NCI-H128 (cell line): ENCODE results near the gene RHOT1.
"Not testable (repeated sequence)": the region's sequence is repeated elsewhere in the genome, so short reads cannot be mapped to it uniquely, and the experiment has no call there.

Experiments used
- DNase-seq: peaks from one replicate; lab custom pipeline; 2025; ENCODE audit not compliant: unreplicated experiment; lab: John Stamatoyannopoulos, UW

Gene RHOT1

GRCh38 chr17:32223703-32224102 is 81.4 kb downstream of the RHOT1 start:
- no peak for DNase-seq

DNA sequence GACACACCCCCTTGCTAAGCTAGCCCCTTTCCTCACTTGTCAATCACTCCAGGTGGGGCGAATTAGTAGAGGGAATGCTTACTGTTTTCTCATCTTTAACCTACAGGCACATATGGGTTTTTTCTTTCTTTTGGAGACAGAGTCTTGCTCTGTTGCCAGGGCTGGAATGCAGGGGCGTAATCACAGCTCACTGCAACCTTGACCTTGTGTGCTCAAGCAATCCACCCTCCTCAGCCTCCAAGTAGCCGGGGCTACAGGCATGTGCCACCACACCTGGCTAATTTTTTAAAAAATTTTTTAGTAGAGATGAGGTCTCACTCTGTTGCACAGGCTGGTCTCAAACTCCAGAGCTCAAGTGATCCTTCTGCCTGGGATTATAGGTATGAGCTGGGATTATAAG is 84.6 kb downstream of the RHOT1 start:
- DNase-seq, result no peak

- DNase-seq, result no peak
Observed at GRCh38 chr17:32227910-32228309, 85.6 kb downstream of the RHOT1 start.

- DNase-seq, result no peak
Observed at GRCh38 chr17:32235588-32235987, 93.3 kb downstream of the RHOT1 start.

GRCh38 chr17:32239456-32239855 is 97.2 kb downstream of the RHOT1 start:
- DNase-seq, result no peak

DNA sequence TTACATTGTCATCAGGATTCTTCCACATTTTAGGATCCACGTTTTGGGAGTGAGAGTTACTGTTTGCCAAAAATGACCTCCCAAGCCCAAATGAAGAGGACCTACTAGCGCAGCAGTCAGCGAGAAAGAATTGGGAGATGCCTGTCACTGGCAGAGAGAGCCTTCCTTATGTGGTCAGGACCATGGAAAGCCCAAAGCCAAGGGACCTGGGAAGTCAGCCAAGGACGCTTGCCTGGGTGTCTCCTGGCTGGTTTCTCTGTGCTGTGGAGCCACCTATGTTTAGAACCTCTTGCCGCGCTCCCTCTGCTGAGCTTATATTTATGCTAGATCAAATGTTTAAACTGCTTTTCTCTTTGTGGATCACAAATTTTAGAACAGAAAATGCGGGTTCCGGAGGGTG is 98.4 kb downstream of the RHOT1 start:
- DNase-seq, result no peak

- no peak for DNase-seq
Observed at GRCh38 chr17:32241640-32242039, 99.3 kb downstream of the RHOT1 start.

- DNase-seq, result no peak
Observed at GRCh38 chr17:32249475-32249874, 107.2 kb downstream of the RHOT1 start.

DNA sequence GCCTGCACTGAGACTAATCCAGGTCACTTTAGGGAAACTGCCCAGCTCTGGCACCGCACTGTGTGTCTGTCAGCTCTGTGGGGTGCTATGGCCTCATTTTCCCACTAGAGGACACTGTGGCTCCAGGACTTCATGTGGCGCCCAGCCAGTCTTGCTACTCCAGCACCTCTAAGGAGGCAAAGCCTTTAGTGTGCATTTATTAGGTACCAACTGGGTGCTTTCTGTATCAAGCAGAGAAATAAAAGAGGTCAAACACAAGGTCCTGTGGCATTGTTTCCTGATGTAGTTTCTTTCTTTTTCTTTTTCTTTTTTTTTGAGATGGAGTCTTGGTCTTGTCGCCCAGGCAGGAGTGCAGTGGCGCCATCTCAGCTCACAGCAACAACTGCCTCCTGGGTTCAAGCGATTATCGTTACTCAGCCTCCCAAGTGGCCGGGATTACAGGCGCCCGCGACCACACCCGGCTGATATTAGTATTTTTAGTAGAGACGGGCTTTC is 110.9 kb downstream of the RHOT1 start:
- peak; percentile 43 for DNase-seq

DNA sequence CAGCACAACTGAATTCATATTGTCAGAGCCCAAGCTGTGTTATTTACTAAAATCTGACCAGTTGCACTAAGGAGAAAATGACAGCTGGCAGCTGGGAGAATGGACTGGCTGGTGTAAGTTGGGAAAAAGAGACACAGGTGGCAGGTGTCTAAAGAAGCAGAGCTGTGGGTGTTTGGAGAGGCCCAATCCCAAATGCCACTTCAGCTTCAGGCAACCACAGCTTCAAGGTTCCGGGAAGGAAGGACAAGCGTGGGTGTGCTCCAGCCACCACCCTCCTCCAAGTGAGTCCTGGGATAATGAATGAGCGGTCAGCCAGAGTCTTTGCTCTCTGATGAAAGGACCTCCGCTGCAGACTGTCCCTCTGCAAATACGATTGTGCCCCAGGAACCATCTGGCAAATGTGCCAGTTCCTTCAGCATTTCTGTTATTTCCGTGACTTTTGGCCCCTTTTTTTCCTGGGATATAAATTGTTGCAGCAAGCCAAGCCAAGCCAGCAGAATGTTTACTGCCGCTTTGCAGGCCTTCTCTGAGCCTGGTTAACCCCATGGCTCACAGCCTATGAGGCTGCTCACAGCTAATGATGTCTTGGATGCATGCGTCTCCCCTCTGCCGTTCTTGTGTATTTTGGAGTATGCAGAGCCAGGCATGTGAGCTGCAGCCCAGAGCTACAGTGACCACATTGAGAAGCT is 113.9 kb downstream of the RHOT1 start:
- DNase-seq, result no peak

- DNase-seq, result no peak
Observed at GRCh38 chr17:32256701-32257019, 114.4 kb downstream of the RHOT1 start.

DNA sequence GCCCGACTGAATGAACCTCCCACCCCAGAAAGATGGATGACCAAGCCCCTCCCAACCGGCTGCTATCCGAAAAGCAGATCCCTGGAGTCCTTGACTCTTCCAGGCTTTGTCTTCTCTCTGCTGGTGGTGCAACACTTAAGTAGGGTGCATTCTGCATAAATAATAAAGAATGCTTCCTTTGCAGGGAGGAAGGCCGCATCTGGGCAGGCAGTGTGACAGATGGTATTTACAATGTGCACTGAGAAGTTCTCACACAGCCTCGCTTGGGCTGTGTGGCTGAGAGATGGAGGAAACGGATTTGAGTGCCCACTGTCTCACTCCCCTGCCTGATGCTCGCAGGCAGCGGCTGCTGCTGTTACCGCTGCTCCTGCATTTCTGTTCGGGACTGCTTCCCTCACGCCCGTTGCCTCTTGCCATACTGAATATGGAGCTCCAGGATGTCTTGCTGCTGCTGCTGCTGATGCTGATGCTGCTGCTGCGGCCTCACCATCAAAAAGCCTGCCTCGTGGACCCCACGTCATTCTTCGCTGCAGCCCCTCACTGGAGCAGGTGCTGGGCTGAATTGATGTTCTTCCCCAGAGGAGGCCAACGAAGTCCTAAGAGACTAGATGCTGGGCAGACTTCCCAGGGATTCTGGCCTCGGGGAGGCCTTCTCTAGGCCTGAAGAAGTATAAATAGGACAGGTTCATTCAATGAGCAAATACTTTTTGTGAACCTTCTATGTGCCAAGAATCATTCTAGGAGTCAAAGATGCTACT is 116.3 kb downstream of the RHOT1 start:
- DNase-seq, result peak; percentile 42

- DNase-seq, result no peak
Observed at GRCh38 chr17:32259586-32259985, 117.3 kb downstream of the RHOT1 start.

- no peak for DNase-seq
Observed at GRCh38 chr17:32261417-32261736, 119.1 kb downstream of the RHOT1 start.

GRCh38 chr17:32261936-32262510 is 119.7 kb downstream of the RHOT1 start:
- no peak for DNase-seq

- not testable (repeated sequence) for DNase-seq
Observed at GRCh38 chr17:32263515-32263914, 121.2 kb downstream of the RHOT1 start.

GRCh38 chr17:32264140-32264799 is 122.0 kb downstream of the RHOT1 start:
- no peak for DNase-seq

GRCh38 chr17:32264823-32265191 is 122.5 kb downstream of the RHOT1 start:
- DNase-seq, result no peak

- no peak for DNase-seq
Observed at GRCh38 chr17:32265192-32265923, 123.1 kb downstream of the RHOT1 start, which contains the start of gene RHBDL3. RHBDL3 (plus strand) TSS chr17:32265832; CDS start chr17:32266190, 358 bp downstream.

GRCh38 chr17:32266051-32266388 is 123.7 kb downstream of the RHOT1 start:
- DNase-seq, result no peak
